GM12801 (cell line): ENCODE data around the gene SMPX.

Experiments used
- TF ChIP-seq, protein P1 (sequence below): IDR thresholded peaks from one replicate; pipeline ENCODE4 v1.5.1; 2011; ENCODE audit warnings: control low read depth; ENCODE audit not compliant: insufficient read length; ENCODE audit errors: extremely low read depth

The SMPX gene

DNA sequence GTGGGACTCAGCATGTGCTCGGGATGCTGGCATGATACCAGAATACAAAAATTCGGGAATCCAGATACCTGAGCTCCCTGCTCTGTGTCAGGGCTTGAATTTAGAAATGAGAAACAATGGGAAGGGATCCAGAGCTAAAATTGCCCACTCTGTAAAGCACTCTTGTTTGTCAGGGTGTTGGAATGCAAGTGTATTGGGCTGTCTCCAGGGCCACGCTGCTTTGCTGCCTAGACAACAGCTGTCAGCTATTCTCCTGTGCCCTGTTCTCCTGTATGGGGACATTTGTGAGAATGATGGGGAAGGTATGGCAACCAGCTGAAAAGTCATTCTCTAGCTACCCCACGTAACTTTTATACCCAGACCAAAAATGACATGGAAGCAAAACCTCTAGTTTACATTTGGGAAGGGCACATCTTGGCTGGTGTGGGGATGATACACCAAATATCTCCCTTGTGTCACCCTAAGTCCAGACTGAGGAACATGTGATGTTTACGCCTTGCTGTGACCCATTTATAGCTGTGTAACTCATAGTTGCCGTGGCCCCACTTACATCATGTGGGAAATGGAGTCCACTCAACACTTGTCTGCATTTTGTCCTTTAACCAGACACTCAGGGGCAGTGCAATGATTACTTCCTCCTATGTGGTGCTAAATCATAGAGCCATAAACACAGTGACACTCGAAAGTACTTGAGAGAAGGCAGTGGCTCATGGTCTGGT is 46.6 kb downstream of the SMPX start:
- TF ChIP-seq, protein P1, sequence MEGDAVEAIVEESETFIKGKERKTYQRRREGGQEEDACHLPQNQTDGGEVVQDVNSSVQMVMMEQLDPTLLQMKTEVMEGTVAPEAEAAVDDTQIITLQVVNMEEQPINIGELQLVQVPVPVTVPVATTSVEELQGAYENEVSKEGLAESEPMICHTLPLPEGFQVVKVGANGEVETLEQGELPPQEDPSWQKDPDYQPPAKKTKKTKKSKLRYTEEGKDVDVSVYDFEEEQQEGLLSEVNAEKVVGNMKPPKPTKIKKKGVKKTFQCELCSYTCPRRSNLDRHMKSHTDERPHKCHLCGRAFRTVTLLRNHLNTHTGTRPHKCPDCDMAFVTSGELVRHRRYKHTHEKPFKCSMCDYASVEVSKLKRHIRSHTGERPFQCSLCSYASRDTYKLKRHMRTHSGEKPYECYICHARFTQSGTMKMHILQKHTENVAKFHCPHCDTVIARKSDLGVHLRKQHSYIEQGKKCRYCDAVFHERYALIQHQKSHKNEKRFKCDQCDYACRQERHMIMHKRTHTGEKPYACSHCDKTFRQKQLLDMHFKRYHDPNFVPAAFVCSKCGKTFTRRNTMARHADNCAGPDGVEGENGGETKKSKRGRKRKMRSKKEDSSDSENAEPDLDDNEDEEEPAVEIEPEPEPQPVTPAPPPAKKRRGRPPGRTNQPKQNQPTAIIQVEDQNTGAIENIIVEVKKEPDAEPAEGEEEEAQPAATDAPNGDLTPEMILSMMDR = no peak

DNA sequence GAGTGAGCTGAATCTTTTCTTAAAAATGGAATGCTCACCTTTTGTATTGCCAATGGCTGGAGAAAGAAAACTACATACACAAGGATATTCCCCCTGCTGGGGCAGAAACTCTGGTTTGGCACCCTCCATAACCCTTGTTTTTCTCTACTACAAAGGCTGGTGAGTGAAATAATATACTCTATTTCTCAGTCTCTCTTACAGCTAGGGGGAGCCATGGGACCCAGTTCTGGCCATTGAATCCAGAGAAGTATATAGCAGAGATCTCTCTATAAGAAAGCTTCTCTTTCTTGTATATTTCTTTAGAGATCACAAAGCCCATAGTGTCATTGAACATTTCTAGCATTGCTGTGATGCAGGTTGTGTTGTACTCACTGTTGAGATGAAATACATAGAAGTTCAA is 49.8 kb downstream of the SMPX start:
- TF ChIP-seq, protein P1 = no peak

DNA sequence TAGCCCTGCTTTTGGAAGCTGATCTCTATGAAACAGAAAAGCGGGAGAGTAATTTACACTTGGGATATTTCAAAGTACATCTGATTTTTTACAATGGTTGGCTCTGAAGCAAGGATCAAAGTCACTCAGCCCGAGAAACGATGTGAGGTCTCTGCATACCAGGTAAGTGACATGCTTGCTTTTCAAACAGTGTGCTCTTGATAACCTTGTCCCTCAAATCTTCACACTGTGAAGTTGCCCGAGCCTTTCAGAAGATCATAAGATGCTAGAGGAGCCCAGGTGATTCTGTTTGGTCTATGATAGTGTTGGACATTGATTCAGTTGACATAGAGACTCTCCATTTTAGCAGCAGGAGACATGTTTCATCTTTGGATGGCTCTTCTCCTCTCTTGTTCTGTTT is 52.7 kb downstream of the SMPX start:
- TF ChIP-seq, protein P1 = no peak

DNA sequence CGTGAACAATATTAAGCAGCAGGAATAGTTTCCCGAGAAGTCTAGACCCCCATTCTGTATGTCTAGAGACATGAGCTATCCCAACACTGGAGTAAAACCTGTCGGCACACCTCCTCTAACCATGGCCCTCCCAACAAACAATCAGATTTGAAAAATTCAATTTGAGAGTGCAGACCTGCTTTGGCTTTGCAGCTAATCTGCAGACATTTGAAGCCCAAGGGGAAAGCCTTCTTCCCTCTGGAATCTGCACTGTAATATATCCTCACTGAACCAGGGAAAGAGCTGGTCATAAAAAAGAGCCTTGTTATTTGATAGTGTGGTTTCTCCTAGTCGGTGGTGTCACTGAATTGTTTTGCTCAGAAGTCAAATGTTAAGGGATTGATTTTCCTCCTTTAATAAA is 55.2 kb downstream of the SMPX start:
- TF ChIP-seq, protein P1 = no peak

DNA sequence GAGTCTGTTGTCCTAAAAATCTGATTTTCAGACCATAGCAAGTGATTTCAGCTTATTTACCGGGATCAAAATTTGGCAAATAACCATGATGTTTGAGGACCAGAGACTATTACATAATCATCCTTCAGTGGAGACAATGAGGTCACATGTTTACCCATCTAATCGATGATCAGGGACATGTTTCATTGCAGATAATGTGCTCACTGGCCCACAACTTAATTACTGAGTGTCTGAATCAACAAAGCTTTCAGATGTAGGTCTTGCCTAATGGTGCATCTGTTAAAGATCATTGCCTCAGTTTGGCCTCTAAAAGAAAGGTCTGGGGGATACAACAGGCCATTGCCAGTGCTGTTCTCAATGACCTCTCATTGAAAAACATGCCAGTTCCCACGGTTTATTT is 56.9 kb downstream of the SMPX start:
- TF ChIP-seq, protein P1 = no peak

DNA sequence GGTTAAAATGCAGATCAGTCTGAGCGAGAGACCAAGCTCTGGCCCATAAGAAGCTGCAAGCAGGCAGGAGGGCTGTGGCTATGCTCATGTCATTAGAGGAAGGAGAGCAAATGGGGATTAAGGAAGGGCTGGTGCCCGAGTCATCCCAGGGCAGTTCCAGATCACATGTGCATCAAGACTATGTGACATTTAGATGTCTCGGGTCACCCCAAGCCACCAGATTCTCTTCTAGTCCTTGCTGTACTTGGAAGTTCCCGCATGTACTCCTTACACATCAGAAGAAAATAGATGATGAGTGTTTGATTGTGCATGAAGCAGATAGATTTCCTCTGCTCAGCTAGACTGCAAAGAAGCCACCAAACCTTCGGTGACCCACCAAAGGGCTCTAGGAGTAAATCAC is 57.6 kb downstream of the SMPX start:
- TF ChIP-seq, protein P1 = no peak

DNA sequence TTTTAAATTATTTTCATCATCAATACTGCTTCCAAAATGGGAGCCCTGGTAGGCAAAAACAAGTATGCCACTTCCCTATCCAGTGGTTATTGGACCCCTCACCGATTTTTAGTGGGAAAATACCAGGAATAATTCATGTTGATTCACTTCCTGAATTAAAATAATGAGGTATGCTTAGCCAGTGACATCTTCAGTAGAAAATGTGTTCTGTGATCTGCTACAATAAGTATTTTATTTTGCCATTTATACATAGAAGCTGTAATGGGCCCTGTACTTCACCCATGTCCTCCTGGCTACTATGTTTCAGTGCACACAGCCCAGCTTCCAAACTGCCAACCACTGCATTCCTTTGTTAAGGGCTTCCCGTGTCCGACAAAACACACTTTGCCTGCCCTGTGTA is 58.8 kb downstream of the SMPX start:
- TF ChIP-seq, protein P1 = no peak

DNA sequence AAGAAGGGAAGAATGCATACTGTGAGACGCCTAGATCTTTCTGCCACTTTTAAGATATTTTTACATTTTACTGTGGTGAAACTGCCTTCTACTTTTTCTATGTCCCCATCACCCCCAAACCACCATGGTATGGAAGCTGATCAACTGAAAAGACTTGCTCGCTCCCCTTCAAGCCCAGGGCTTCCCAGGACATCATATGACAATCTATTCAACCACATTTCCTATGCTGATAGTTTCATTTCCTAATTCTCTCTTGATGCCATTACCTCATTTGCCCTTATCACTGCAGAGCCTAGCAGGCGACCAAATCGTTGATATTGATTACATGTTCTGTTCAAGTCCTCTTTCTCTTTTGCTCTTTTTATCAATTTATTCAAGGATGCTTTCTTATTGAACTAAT is 59.6 kb downstream of the SMPX start:
- TF ChIP-seq, protein P1 = no peak
